ENCODE data around the gene KCNG2. TPM values are rescaled to one million over a fixed set of nuclear protein-coding genes. Genes with fewer than 3 reads are reported as not detected.

The KCNG2 gene
- polyA plus RNA-seq, 1 of the 3 experiments (the other 2 are of a cell fraction), result not detected

DNA sequence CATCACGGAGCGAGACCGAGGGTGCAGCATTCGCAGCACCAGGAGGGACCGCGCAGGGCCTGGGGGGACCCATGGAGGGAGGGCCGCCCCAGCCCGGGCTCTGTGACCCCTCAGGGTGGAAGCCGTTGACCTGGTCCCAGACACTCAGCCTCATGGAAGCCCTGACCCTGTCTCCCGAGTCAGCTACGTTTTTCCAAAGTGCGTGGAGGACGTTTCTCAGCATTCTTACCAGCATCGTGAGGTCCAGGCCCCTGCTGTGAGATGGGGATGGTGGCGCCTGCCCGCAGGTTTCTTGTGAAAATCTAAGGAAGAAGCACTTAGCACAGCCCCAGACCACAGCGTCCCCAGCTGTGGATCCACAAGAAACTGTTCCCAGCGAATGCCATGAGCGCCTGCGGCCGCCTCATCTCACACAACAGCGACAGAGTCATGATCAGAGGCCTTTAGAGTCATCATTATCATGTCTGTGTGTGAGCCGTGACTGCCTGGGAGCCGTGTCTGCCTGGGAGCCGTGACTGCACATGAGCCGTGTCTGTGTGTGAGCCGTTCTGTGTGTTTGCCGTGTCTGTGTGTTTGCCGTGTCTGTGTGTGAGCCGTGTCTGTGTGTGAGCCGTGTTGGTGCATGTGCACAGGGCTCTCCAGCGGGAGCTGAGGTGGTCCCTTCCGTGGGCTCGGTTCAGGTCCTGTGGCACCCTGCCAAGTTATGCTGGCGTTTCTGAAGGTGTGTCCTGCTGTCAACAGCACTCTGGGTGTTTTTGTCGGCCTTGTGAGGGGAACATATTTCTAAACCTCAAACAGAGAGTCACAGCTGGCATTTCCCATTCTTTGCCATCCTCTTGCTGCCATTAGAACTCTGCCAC lies 49.2 kb upstream of the KCNG2 start (continued):
- TF ChIP-seq, protein P1, sequence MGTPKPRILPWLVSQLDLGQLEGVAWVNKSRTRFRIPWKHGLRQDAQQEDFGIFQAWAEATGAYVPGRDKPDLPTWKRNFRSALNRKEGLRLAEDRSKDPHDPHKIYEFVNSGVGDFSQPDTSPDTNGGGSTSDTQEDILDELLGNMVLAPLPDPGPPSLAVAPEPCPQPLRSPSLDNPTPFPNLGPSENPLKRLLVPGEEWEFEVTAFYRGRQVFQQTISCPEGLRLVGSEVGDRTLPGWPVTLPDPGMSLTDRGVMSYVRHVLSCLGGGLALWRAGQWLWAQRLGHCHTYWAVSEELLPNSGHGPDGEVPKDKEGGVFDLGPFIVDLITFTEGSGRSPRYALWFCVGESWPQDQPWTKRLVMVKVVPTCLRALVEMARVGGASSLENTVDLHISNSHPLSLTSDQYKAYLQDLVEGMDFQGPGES (IDR thresholded peaks at IDR 0.05; ENCODE audit: low read depth, low read length), result no peak
- TF ChIP-seq NFIC (IDR thresholded peaks at IDR 0.05; ENCODE audit: borderline replicate concordance), result no peak
- TF ChIP-seq, protein P2, sequence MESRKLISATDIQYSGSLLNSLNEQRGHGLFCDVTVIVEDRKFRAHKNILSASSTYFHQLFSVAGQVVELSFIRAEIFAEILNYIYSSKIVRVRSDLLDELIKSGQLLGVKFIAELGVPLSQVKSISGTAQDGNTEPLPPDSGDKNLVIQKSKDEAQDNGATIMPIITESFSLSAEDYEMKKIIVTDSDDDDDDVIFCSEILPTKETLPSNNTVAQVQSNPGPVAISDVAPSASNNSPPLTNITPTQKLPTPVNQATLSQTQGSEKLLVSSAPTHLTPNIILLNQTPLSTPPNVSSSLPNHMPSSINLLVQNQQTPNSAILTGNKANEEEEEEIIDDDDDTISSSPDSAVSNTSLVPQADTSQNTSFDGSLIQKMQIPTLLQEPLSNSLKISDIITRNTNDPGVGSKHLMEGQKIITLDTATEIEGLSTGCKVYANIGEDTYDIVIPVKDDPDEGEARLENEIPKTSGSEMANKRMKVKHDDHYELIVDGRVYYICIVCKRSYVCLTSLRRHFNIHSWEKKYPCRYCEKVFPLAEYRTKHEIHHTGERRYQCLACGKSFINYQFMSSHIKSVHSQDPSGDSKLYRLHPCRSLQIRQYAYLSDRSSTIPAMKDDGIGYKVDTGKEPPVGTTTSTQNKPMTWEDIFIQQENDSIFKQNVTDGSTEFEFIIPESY (IDR thresholded peaks at IDR 0.05; ENCODE audit: borderline replicate concordance, low read depth), result no peak

DNA sequence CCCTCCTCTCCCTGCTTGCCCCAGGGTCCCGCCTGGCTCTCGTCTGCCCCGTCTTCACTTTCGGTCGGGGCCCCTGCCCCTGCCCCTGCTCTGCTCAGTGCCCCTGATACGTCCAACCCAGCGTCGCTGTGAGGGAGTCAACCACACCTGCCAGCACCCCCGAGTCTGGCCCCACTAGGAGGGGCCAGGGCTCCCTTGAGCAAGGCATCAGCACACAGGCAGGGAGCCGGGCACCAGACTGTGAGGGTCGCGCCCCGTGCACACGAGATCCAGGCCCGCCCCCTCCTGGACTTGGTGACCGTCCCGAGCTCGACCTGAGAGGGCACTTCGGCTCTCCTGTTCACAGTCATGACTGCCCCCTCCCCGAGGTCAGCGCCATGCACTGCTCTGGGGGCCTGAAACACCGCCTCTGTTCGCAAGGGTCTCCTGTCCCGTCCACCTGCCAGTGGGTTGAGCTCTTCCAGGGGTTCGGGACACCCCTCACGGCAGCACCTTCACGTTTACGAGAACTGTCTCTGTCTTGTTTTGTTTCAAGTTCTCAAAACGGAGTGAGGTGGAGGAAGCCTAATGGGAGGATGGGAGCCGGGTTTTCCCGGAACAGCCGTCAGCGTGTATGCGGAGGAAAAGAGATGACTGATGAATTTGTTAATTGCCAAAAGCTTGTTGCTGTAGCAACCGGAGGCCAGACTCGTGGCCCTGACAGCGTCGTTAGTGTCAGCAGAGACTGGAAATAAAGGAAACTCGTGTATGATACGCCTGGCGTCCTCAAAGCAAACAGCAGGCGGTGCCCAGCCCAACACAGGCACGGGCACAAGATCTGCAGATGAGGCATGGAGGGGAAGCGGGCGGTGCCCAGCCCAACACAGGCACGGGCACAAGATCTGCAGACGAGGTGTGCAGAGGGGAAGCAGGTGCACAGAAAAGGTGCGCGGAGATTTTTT lies 48.2 kb upstream of the KCNG2 start:
- peaks cover 12 to 17% of the 10 kb centered on the region in 2 experiments for H3K36me3 ChIP-seq (replicated peaks in 1 of 2; ENCODE audit: control insufficient read depth in 1 of 2, insufficient read depth in 2 of 2, low read length in 1 of 2)
- ChIA-PET CTCF (no interaction called here), POLR2A (no interaction called here)
- no peaks in the 10 kb centered on the region for H3K27me3 ChIP-seq (ENCODE audit: insufficient read depth)
- no peak for TF ChIP-seq YY1 (IDR thresholded peaks at IDR 0.05; ENCODE audit: low read depth)
- TF ChIP-seq NFIC (IDR thresholded peaks at IDR 0.05; ENCODE audit: borderline replicate concordance), result no peak
- TF ChIP-seq, protein P3, sequence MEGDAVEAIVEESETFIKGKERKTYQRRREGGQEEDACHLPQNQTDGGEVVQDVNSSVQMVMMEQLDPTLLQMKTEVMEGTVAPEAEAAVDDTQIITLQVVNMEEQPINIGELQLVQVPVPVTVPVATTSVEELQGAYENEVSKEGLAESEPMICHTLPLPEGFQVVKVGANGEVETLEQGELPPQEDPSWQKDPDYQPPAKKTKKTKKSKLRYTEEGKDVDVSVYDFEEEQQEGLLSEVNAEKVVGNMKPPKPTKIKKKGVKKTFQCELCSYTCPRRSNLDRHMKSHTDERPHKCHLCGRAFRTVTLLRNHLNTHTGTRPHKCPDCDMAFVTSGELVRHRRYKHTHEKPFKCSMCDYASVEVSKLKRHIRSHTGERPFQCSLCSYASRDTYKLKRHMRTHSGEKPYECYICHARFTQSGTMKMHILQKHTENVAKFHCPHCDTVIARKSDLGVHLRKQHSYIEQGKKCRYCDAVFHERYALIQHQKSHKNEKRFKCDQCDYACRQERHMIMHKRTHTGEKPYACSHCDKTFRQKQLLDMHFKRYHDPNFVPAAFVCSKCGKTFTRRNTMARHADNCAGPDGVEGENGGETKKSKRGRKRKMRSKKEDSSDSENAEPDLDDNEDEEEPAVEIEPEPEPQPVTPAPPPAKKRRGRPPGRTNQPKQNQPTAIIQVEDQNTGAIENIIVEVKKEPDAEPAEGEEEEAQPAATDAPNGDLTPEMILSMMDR (IDR thresholded peaks at IDR 0.05), result no peak
- TF ChIP-seq RFX5 (IDR thresholded peaks at IDR 0.05; ENCODE audit: low read length), result no peak
- no peak for TF ChIP-seq JUND (IDR thresholded peaks at IDR 0.05)
- TF ChIP-seq TAF1 (IDR thresholded peaks at IDR 0.05; ENCODE audit: borderline replicate concordance, low read depth, low read length), result no peak
- TF ChIP-seq MXI1 (IDR thresholded peaks at IDR 0.05; ENCODE audit: low read depth, low read length), result no peak
- TF ChIP-seq GATA2 (CRISPR knock-in tag; IDR thresholded peaks at IDR 0.05), result no peak
- TF ChIP-seq EP300 (IDR thresholded peaks at IDR 0.05; ENCODE audit: borderline replicate concordance in 1 of 2, low read depth in 1 of 2, low read length in 1 of 2), result no peak
- TF ChIP-seq, protein P1 (IDR thresholded peaks at IDR 0.05; ENCODE audit: low read depth, low read length), result no peak
- no peak for TF ChIP-seq GABPA (IDR thresholded peaks at IDR 0.05; ENCODE audit: low read depth)
- no peak overlapping the region for H2AFZ ChIP-seq (ENCODE audit: low read depth)
- no peak overlapping the region for H3K4me3 ChIP-seq (ENCODE audit: low read depth in 2 of 2, low read length in 1 of 2)
- H3K4me2 ChIP-seq, result no peak overlapping the region
- 94% methylated on average over 40 of the region's 49 CpGs for WGBS (ENCODE audit: low lambda C conversion rate)
- H4K20me1 ChIP-seq (ENCODE audit: insufficient read depth), result no peaks in the 10 kb centered on the region
- no peaks in the 10 kb centered on the region for H3F3A ChIP-seq (replicated peaks; ENCODE audit: insufficient read depth)
- no peaks in the 10 kb centered on the region for H3K79me2 ChIP-seq (ENCODE audit: insufficient read depth)
- H3K27ac ChIP-seq (ENCODE audit: low read depth in 2 of 2, low read length in 1 of 2), result no peak overlapping the region
- H3K9me2 ChIP-seq, result no peaks in the 10 kb centered on the region
- H3K4me1 ChIP-seq (ENCODE audit: control insufficient read depth in 1 of 2, insufficient read depth in 2 of 2, low read depth in 1 of 2, low read length in 1 of 2), result no peaks in the 10 kb centered on the region
- no peak overlapping the region for H3K9ac ChIP-seq
- H3K9me3 ChIP-seq, result no peaks in the 10 kb centered on the region
- no peak for DNase-seq

Data from SK-N-SH (cell line).